ENCODE measurements around the gene DIRAS3. TPM values are rescaled to one million over a fixed set of nuclear protein-coding genes. Genes with fewer than 3 reads are reported as not detected.

Gene DIRAS3
- not detected in 2 replicates for total RNA-seq (2014; rRNA removed; shearing (Covaris generic); ENCODE audit: low replicate concordance)

- H3K27ac ChIP-seq (ENCODE audit: low read length): no peak within 1 kb of the TSS
- no peak for DNase-seq
- no peaks in the 10 kb centered on the region for H3K9me2 ChIP-seq (replicated peaks; ENCODE audit: insufficient read depth, low read length)
- H3K79me2 ChIP-seq (ENCODE audit: low read length): no peaks in the 10 kb centered on the region
- no peaks in the 10 kb centered on the region for H3K9me3 ChIP-seq (ENCODE audit: low read length)
- no peak within 1 kb of the TSS for H2AFZ ChIP-seq (ENCODE audit: low read length)
- no peaks in the 10 kb centered on the region for H3K27me3 ChIP-seq (ENCODE audit: low read length)
- H3K36me3 ChIP-seq (ENCODE audit: insufficient read depth, low read length): no peaks in the 10 kb centered on the region
- no peaks in the 10 kb centered on the region for H4K20me1 ChIP-seq (ENCODE audit: insufficient read depth, low read depth, low read length)
- H3K4me3 ChIP-seq (ENCODE audit: low read length): no peak within 1 kb of the TSS
- H3K9ac ChIP-seq (ENCODE audit: low read length): no peak within 1 kb of the TSS
- no peaks in the 10 kb centered on the region for H3K4me1 ChIP-seq (ENCODE audit: low read length)
- H3K4me2 ChIP-seq (ENCODE audit: low read depth, low read length, poor library complexity, severe bottlenecking): no peak within 1 kb of the TSS
Observed at GRCh38 chr1:68049941-68050878, at the start of gene DIRAS3. DIRAS3 (minus strand) TSS chr1:68050627; CDS start chr1:68047297, 3,330 bp downstream.

- Histone ChIP-seq H3K9ac (ENCODE audit: low read length) (no peak overlapping the region), H3K79me2 (ENCODE audit: low read length) (no peaks in the 10 kb centered on the region), H3K27ac (ENCODE audit: low read length) (no peak overlapping the region), H4K20me1 (ENCODE audit: insufficient read depth, low read depth, low read length) (no peaks in the 10 kb centered on the region), H3K4me2 (ENCODE audit: low read depth, low read length, poor library complexity, severe bottlenecking) (no peak overlapping the region), H3K36me3 (ENCODE audit: insufficient read depth, low read length) (no peaks in the 10 kb centered on the region), H3K9me2 (replicated peaks; ENCODE audit: insufficient read depth, low read length) (no peaks in the 10 kb centered on the region), H3K27me3 (ENCODE audit: low read length) (no peaks in the 10 kb centered on the region), H3K4me3 (ENCODE audit: low read length) (no peak overlapping the region), H3K9me3 (ENCODE audit: low read length) (no peaks in the 10 kb centered on the region), H2AFZ (ENCODE audit: low read length) (no peak overlapping the region), H3K4me1 (ENCODE audit: low read length) (no peaks in the 10 kb centered on the region)
- DNase-seq: no peak
Observed at GRCh38 chr1:68093737-68094136, 43.3 kb upstream of the DIRAS3 start.

- H3K9me3 ChIP-seq (ENCODE audit: low read length): no peaks in the 10 kb centered on the region
- H2AFZ ChIP-seq (ENCODE audit: low read length): no peak overlapping the region
- no peak overlapping the region for H3K27ac ChIP-seq (ENCODE audit: low read length)
- no peak overlapping the region for H3K4me3 ChIP-seq (ENCODE audit: low read length)
- no peaks in the 10 kb centered on the region for H3K4me1 ChIP-seq (ENCODE audit: low read length)
- no peaks in the 10 kb centered on the region for H3K27me3 ChIP-seq (ENCODE audit: low read length)
- no peaks in the 10 kb centered on the region for H3K36me3 ChIP-seq (ENCODE audit: insufficient read depth, low read length)
- no peaks in the 10 kb centered on the region for H3K79me2 ChIP-seq (ENCODE audit: low read length)
- no peak overlapping the region for H3K4me2 ChIP-seq (ENCODE audit: low read depth, low read length, poor library complexity, severe bottlenecking)
- no peak for DNase-seq
- no peaks in the 10 kb centered on the region for H3K9me2 ChIP-seq (replicated peaks; ENCODE audit: insufficient read depth, low read length)
- no peaks in the 10 kb centered on the region for H4K20me1 ChIP-seq (ENCODE audit: insufficient read depth, low read depth, low read length)
- H3K9ac ChIP-seq (ENCODE audit: low read length): no peak overlapping the region
Observed at GRCh38 chr1:68087184-68087583, 36.8 kb upstream of the DIRAS3 start.

- Histone ChIP-seq H3K36me3 (ENCODE audit: insufficient read depth, low read length) (no peaks in the 10 kb centered on the region), H3K79me2 (ENCODE audit: low read length) (no peaks in the 10 kb centered on the region), H2AFZ (ENCODE audit: low read length) (no peak overlapping the region), H3K4me3 (ENCODE audit: low read length) (no peak overlapping the region), H3K9me2 (replicated peaks; ENCODE audit: insufficient read depth, low read length) (no peaks in the 10 kb centered on the region), H3K27me3 (ENCODE audit: low read length) (no peaks in the 10 kb centered on the region), H3K9me3 (ENCODE audit: low read length) (no peaks in the 10 kb centered on the region), H3K4me2 (ENCODE audit: low read depth, low read length, poor library complexity, severe bottlenecking) (no peak overlapping the region), H3K27ac (ENCODE audit: low read length) (no peak overlapping the region), H3K4me1 (ENCODE audit: low read length) (no peaks in the 10 kb centered on the region), H4K20me1 (ENCODE audit: insufficient read depth, low read depth, low read length) (no peaks in the 10 kb centered on the region), H3K9ac (ENCODE audit: low read length) (no peak overlapping the region)
- no peak for DNase-seq
Observed at GRCh38 chr1:68085752-68086151, 35.3 kb upstream of the DIRAS3 start.

- Histone ChIP-seq H4K20me1 (ENCODE audit: insufficient read depth, low read depth, low read length) (no peaks in the 10 kb centered on the region), H3K4me1 (ENCODE audit: low read length) (no peaks in the 10 kb centered on the region), H3K27ac (ENCODE audit: low read length) (no peak overlapping the region), H3K4me3 (ENCODE audit: low read length) (no peak overlapping the region), H3K4me2 (ENCODE audit: low read depth, low read length, poor library complexity, severe bottlenecking) (no peak overlapping the region), H3K36me3 (ENCODE audit: insufficient read depth, low read length) (no peaks in the 10 kb centered on the region), H3K9me3 (ENCODE audit: low read length) (no peaks in the 10 kb centered on the region), H3K9ac (ENCODE audit: low read length) (no peak overlapping the region), H2AFZ (ENCODE audit: low read length) (no peak overlapping the region), H3K27me3 (ENCODE audit: low read length) (no peaks in the 10 kb centered on the region), H3K9me2 (replicated peaks; ENCODE audit: insufficient read depth, low read length) (no peaks in the 10 kb centered on the region), H3K79me2 (ENCODE audit: low read length) (no peaks in the 10 kb centered on the region)
- DNase-seq: no peak
Observed at GRCh38 chr1:68083686-68084085, 33.3 kb upstream of the DIRAS3 start.

GRCh38 chr1:68081775-68082283 lies 31.4 kb upstream of the DIRAS3 start:
- H3K9me2 ChIP-seq (replicated peaks; ENCODE audit: insufficient read depth, low read length): no peaks in the 10 kb centered on the region
- no peaks in the 10 kb centered on the region for H3K79me2 ChIP-seq (ENCODE audit: low read length)
- H3K27ac ChIP-seq (ENCODE audit: low read length): no peak overlapping the region
- no peak overlapping the region for H3K9ac ChIP-seq (ENCODE audit: low read length)
- no peak for DNase-seq
- no peak overlapping the region for H3K4me2 ChIP-seq (ENCODE audit: low read depth, low read length, poor library complexity, severe bottlenecking)
- no peak overlapping the region for H3K4me3 ChIP-seq (ENCODE audit: low read length)
- H3K36me3 ChIP-seq (ENCODE audit: insufficient read depth, low read length): no peaks in the 10 kb centered on the region
- no peaks in the 10 kb centered on the region for H3K9me3 ChIP-seq (ENCODE audit: low read length)
- H3K4me1 ChIP-seq (ENCODE audit: low read length): no peaks in the 10 kb centered on the region
- H2AFZ ChIP-seq (ENCODE audit: low read length): no peak overlapping the region
- H3K27me3 ChIP-seq (ENCODE audit: low read length): no peaks in the 10 kb centered on the region
- no peaks in the 10 kb centered on the region for H4K20me1 ChIP-seq (ENCODE audit: insufficient read depth, low read depth, low read length)

- Histone ChIP-seq H3K4me3 (ENCODE audit: low read length) (no peak overlapping the region), H3K36me3 (ENCODE audit: insufficient read depth, low read length) (no peaks in the 10 kb centered on the region), H3K9me3 (ENCODE audit: low read length) (no peaks in the 10 kb centered on the region), H4K20me1 (ENCODE audit: insufficient read depth, low read depth, low read length) (no peaks in the 10 kb centered on the region), H3K27me3 (ENCODE audit: low read length) (no peaks in the 10 kb centered on the region), H3K79me2 (ENCODE audit: low read length) (no peaks in the 10 kb centered on the region), H3K4me2 (ENCODE audit: low read depth, low read length, poor library complexity, severe bottlenecking) (no peak overlapping the region), H3K9ac (ENCODE audit: low read length) (no peak overlapping the region), H3K4me1 (ENCODE audit: low read length) (no peaks in the 10 kb centered on the region), H3K27ac (ENCODE audit: low read length) (no peak overlapping the region), H3K9me2 (replicated peaks; ENCODE audit: insufficient read depth, low read length) (no peaks in the 10 kb centered on the region), H2AFZ (ENCODE audit: low read length) (no peak overlapping the region)
- DNase-seq: no peak
Observed at GRCh38 chr1:68078647-68079046, 28.2 kb upstream of the DIRAS3 start.

GRCh38 chr1:68074472-68074871 lies 24.0 kb upstream of the DIRAS3 start:
- Histone ChIP-seq H3K27ac (ENCODE audit: low read length) (no peak overlapping the region), H3K9me2 (replicated peaks; ENCODE audit: insufficient read depth, low read length) (no peaks in the 10 kb centered on the region), H4K20me1 (ENCODE audit: insufficient read depth, low read depth, low read length) (no peaks in the 10 kb centered on the region), H3K36me3 (ENCODE audit: insufficient read depth, low read length) (no peaks in the 10 kb centered on the region), H3K9ac (ENCODE audit: low read length) (no peak overlapping the region), H3K4me2 (ENCODE audit: low read depth, low read length, poor library complexity, severe bottlenecking) (no peak overlapping the region), H3K4me3 (ENCODE audit: low read length) (no peak overlapping the region), H2AFZ (ENCODE audit: low read length) (no peak overlapping the region), H3K4me1 (ENCODE audit: low read length) (no peaks in the 10 kb centered on the region), H3K9me3 (ENCODE audit: low read length) (no peaks in the 10 kb centered on the region), H3K79me2 (ENCODE audit: low read length) (no peaks in the 10 kb centered on the region), H3K27me3 (ENCODE audit: low read length) (no peaks in the 10 kb centered on the region)
- no peak for DNase-seq
